HepG2 (cell line): ENCODE measurements around the gene GNG3. TPM values are rescaled to one million over a fixed set of nuclear protein-coding genes. Genes with fewer than 3 reads are reported as not detected.

Experiments
- AKAP8 ChIP-seq: sonication (generic); formaldehyde crosslinking; IDR thresholded peaks from 2 replicates; pipeline ENCODE4 v1.5.1; 2020; ENCODE audit warnings: mild to moderate bottlenecking, missing genetic modification reagents
- BCL6 ChIP-seq: IDR thresholded peaks from 2 replicates; pipeline ENCODE4 v1.6.1; 2016; ENCODE audit warnings: missing genetic modification reagents, missing compliant biosample characterization
- BHLHE40 ChIP-seq: IDR thresholded peaks from 2 replicates; pipeline ENCODE4 v1.6.1; 2011; ENCODE audit warnings: low read length, improper control_type of control experiment
- BRD4 ChIP-seq: sonication (generic); formaldehyde crosslinking; IDR thresholded peaks from 2 replicates; pipeline ENCODE4 v1.4.0; 2020; ENCODE audit warnings: missing genetic modification reagents
- DPF2 ChIP-seq: sonication (generic); formaldehyde crosslinking; IDR thresholded peaks from 2 replicates; pipeline ENCODE4 v1.4.0; 2020; ENCODE audit warnings: mild to moderate bottlenecking, low read depth, missing genetic modification reagents, borderline replicate concordance
- DR1 ChIP-seq: sonication (generic); formaldehyde crosslinking; IDR thresholded peaks from 2 replicates; pipeline ENCODE4 v1.8.0; 2021; ENCODE audit warnings: mild to moderate bottlenecking, missing genetic modification reagents, inconsistent platforms
- HHEX ChIP-seq: IDR thresholded peaks from 2 replicates; pipeline ENCODE4 v1.6.1; 2016; ENCODE audit warnings: control low read depth
- KMT2A ChIP-seq: sonication (generic); formaldehyde crosslinking; IDR thresholded peaks from 2 replicates; pipeline ENCODE4 v1.4.0; 2020; ENCODE audit warnings: missing genetic modification reagents
- NR2F1 ChIP-seq, 2 experiments: fragments of 450-650 bp in 1 of 2; formaldehyde crosslinking in 1 of 2; IDR thresholded peaks; 2 replicates each; pipeline versions ENCODE4 v1.5.0 to v1.6.1; 2016 to 2020; ENCODE audit warnings: mild to moderate bottlenecking in 1 of 2, missing compliant biosample characterization in 1 of 2, missing genetic modification reagents in 1 of 2, moderate library complexity in 1 of 2
- RNF219 ChIP-seq: sonication (generic); formaldehyde crosslinking; IDR thresholded peaks from 2 replicates; pipeline ENCODE4 v1.5.0; 2020; ENCODE audit warnings: mild to moderate bottlenecking, missing genetic modification reagents
- SIX4 ChIP-seq: sonication (generic); formaldehyde crosslinking; IDR thresholded peaks from 2 replicates; pipeline ENCODE4 v1.4.0; 2020; ENCODE audit warnings: missing genetic modification reagents
- SP1 ChIP-seq, 2 experiments: fragments of 450-650 bp in 1 of 2; sonication (generic) in 1 of 2; formaldehyde crosslinking in 1 of 2; IDR thresholded peaks; 2 replicates each; pipeline versions ENCODE4 v1.4.0 to v1.6.1; 2016 to 2020; ENCODE audit warnings: missing genetic modification reagents in 1 of 2
- TBX3 ChIP-seq: fragments of 450-650 bp; IDR thresholded peaks from 2 replicates; pipeline ENCODE4 v1.6.1; 2017; ENCODE audit warnings: antibody characterized with exemption, mild to moderate bottlenecking, inconsistent platforms, borderline replicate concordance
- TOPORS ChIP-seq: sonication (generic); formaldehyde crosslinking; IDR thresholded peaks from 2 replicates; pipeline ENCODE4 v1.8.0; 2023; ENCODE audit warnings: mild to moderate bottlenecking, missing genetic modification reagents
- ZFYVE20 ChIP-seq: sonication (generic); formaldehyde crosslinking; IDR thresholded peaks from 2 replicates; pipeline ENCODE4 v1.8.0; 2023; ENCODE audit warnings: low read depth, mild to moderate bottlenecking, moderate library complexity, missing genetic modification reagents, borderline replicate concordance
- ZNF225 ChIP-seq: sonication (generic); formaldehyde crosslinking; IDR thresholded peaks from 2 replicates; pipeline ENCODE4 v1.4.0; 2020; ENCODE audit warnings: mild to moderate bottlenecking, missing genetic modification reagents
- ZNF33B ChIP-seq: sonication (generic); formaldehyde crosslinking; IDR thresholded peaks from 2 replicates; pipeline ENCODE4 v1.5.1; 2020; ENCODE audit warnings: mild to moderate bottlenecking, missing genetic modification reagents
- ZNF790 ChIP-seq: sonication (generic); formaldehyde crosslinking; IDR thresholded peaks from 2 replicates; pipeline ENCODE4 v1.8.0; 2022; ENCODE audit warnings: missing genetic modification reagents, mild to moderate bottlenecking, borderline replicate concordance
- ZSCAN25 ChIP-seq: sonication (generic); formaldehyde crosslinking; IDR thresholded peaks from 2 replicates; pipeline ENCODE4 v1.8.0; 2022; ENCODE audit warnings: mild to moderate bottlenecking, missing genetic modification reagents
- polyA plus RNA-seq, 8 experiments: library from polyadenylated mRNA; depleted of rRNA in 3 of 8; stranded (reverse) in 7 of 8; unstranded in 1 of 8; fragments of >200 nt; fragmentation: Illumina TruSeq in 4 of 8; extraction: Trizol in 4 of 8; gene quantifications; 2 replicates each; pipeline versions ENCODE4 v1.2.1 to v1.2.3, GENCODE V29; 2011 to 2016; ENCODE audit warnings: low read depth in 4 of 8, missing spikeins in 1 of 8, mixed read lengths in 1 of 8; ENCODE audit not compliant: insufficient read depth in 1 of 8
- total RNA-seq, 5 experiments: library from RNA; depleted of rRNA; stranded (reverse); fragments of >200 nt; fragmentation: Illumina TruSeq; extraction: Trizol; gene quantifications; 2 replicates each; pipeline ENCODE4 v1.2.3, GENCODE V29; 2016; ENCODE audit warnings: low read depth in 1 of 5
- TF ChIP-seq, protein P1 (sequence below): sonication (generic); formaldehyde crosslinking; IDR thresholded peaks from 2 replicates; pipeline ENCODE4 v1.4.0; 2020; ENCODE audit warnings: low read depth, missing genetic modification reagents
- TF ChIP-seq, protein P2 (sequence below): IDR thresholded peaks from 2 replicates; pipeline ENCODE4 v1.6.1; 2016; ENCODE audit warnings: control low read depth
- TF ChIP-seq, protein P3 (sequence below): sonication (generic); formaldehyde crosslinking; IDR thresholded peaks from 2 replicates; pipeline ENCODE4 v1.4.0; 2020; ENCODE audit warnings: missing genetic modification reagents, borderline replicate concordance

Gene GNG3
- total and polyA plus RNA-seq, 2 of the 13 experiments (the other 11 are each of a cell fraction or from before 2014, with no cell fraction given): not detected

GRCh38 chr11:62671236-62671607, 36.3 kb upstream of the GNG3 start (continued):
- TF ChIP-seq KMT2A (CRISPR knock-in tag): no peak
- no peak for TF ChIP-seq BCL6 (CRISPR knock-in tag)
- no peak for TF ChIP-seq RNF219
- no peak for TF ChIP-seq TOPORS (CRISPR knock-in tag)
- TF ChIP-seq TBX3: no peak
- TF ChIP-seq HHEX (CRISPR knock-in tag): no peak
- no peak for TF ChIP-seq ZNF225 (CRISPR knock-in tag)
- no peak for TF ChIP-seq NR2F1 (CRISPR knock-in tag; IDR thresholded peaks at IDR 0.05)
- TF ChIP-seq BRD4 (CRISPR knock-in tag): no peak
- TF ChIP-seq, protein P1, sequence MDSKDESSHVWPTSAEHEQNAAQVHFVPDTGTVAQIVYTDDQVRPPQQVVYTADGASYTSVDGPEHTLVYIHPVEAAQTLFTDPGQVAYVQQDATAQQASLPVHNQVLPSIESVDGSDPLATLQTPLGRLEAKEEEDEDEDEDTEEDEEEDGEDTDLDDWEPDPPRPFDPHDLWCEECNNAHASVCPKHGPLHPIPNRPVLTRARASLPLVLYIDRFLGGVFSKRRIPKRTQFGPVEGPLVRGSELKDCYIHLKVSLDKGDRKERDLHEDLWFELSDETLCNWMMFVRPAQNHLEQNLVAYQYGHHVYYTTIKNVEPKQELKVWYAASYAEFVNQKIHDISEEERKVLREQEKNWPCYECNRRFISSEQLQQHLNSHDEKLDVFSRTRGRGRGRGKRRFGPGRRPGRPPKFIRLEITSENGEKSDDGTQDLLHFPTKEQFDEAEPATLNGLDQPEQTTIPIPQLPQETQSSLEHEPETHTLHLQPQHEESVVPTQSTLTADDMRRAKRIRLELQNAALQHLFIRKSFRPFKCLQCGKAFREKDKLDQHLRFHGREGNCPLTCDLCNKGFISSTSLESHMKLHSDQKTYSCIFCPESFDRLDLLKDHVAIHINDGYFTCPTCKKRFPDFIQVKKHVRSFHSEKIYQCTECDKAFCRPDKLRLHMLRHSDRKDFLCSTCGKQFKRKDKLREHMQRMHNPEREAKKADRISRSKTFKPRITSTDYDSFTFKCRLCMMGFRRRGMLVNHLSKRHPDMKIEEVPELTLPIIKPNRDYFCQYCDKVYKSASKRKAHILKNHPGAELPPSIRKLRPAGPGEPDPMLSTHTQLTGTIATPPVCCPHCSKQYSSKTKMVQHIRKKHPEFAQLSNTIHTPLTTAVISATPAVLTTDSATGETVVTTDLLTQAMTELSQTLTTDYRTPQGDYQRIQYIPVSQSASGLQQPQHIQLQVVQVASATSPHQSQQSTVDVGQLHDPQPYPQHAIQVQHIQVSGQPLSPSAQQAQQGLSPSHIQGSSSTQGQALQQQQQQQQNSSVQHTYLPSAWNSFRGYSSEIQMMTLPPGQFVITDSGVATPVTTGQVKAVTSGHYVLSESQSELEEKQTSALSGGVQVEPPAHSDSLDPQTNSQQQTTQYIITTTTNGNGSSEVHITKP: no peak
- TF ChIP-seq, protein P2, sequence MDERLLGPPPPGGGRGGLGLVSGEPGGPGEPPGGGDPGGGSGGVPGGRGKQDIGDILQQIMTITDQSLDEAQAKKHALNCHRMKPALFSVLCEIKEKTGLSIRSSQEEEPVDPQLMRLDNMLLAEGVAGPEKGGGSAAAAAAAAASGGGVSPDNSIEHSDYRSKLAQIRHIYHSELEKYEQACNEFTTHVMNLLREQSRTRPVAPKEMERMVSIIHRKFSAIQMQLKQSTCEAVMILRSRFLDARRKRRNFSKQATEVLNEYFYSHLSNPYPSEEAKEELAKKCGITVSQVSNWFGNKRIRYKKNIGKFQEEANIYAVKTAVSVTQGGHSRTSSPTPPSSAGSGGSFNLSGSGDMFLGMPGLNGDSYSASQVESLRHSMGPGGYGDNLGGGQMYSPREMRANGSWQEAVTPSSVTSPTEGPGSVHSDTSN (CRISPR knock-in tag): no peak
- TF ChIP-seq ZNF790 (CRISPR knock-in tag): no peak
- TF ChIP-seq ZNF33B (CRISPR knock-in tag): no peak
- 0 out of 2 replicates have a peak, but pooled peaks have one; percentile 25 for TF ChIP-seq ZFYVE20
- no peak for TF ChIP-seq ZSCAN25 (CRISPR knock-in tag)
- no peak for TF ChIP-seq SIX4 (CRISPR knock-in tag)
- no peak for TF ChIP-seq SP1 (IDR thresholded peaks at IDR 0.05)
- TF ChIP-seq SP1 (CRISPR knock-in tag; IDR thresholded peaks at IDR 0.05): 0 out of 2 replicates have a peak, but pooled peaks have one; percentile 3
- TF ChIP-seq, protein P3, sequence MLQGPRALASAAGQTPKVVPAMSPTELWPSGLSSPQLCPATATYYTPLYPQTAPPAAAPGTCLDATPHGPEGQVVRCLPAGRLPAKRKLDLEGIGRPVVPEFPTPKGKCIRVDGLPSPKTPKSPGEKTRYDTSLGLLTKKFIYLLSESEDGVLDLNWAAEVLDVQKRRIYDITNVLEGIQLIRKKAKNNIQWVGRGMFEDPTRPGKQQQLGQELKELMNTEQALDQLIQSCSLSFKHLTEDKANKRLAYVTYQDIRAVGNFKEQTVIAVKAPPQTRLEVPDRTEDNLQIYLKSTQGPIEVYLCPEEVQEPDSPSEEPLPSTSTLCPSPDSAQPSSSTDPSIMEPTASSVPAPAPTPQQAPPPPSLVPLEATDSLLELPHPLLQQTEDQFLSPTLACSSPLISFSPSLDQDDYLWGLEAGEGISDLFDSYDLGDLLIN (CRISPR knock-in tag): no peak
- no peak for TF ChIP-seq AKAP8 (CRISPR knock-in tag)
- no peak for TF ChIP-seq BHLHE40
- no peak for TF ChIP-seq DR1 (CRISPR knock-in tag)
- no peak for TF ChIP-seq DPF2
